ENCODE data around the gene MYBPC3.

MYBPC3 gene

DNA sequence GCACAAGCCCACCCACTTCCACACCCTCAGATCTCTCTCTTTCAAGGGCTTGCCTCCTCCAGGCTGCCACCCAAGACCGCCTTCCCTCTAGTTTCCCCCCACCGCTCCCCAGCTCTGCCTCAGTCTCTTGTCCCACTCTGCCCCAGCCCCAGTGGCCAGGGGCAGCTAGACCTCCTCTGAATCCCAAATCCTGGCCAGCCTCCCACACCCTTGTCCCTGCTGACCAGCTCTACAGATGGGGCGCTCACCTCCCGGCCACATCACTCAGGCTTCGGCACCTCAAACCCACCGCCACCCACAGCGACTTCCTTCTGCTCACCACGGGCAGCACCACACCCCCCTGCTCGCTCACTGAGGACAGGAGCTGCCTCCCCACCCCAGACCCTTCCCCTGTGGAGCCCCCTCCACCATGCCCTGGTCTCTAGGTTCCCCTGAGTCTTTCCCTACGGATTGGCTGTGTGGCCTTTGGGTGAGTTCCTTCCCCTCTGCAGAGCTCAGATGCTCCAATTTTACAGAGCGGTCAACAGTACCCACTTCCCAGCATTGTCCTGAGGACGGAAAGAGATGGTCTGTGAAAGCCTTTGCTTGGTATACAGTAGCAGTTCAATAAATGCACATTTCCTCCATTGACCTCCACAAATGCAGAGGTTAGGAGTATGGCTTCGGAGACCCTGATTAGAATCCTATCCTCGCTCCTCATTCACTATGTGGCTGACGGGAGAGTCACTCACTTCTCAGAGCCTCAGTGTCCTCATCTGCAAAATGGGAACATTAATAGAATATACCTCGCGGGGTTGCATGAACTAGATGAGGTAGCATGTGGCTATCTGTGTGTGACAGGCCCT is 37.3 kb upstream of the MYBPC3 start:
- TF ChIP-seq, protein P1, sequence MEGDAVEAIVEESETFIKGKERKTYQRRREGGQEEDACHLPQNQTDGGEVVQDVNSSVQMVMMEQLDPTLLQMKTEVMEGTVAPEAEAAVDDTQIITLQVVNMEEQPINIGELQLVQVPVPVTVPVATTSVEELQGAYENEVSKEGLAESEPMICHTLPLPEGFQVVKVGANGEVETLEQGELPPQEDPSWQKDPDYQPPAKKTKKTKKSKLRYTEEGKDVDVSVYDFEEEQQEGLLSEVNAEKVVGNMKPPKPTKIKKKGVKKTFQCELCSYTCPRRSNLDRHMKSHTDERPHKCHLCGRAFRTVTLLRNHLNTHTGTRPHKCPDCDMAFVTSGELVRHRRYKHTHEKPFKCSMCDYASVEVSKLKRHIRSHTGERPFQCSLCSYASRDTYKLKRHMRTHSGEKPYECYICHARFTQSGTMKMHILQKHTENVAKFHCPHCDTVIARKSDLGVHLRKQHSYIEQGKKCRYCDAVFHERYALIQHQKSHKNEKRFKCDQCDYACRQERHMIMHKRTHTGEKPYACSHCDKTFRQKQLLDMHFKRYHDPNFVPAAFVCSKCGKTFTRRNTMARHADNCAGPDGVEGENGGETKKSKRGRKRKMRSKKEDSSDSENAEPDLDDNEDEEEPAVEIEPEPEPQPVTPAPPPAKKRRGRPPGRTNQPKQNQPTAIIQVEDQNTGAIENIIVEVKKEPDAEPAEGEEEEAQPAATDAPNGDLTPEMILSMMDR (IDR thresholded peaks at IDR 0.05) = no peak

DNA sequence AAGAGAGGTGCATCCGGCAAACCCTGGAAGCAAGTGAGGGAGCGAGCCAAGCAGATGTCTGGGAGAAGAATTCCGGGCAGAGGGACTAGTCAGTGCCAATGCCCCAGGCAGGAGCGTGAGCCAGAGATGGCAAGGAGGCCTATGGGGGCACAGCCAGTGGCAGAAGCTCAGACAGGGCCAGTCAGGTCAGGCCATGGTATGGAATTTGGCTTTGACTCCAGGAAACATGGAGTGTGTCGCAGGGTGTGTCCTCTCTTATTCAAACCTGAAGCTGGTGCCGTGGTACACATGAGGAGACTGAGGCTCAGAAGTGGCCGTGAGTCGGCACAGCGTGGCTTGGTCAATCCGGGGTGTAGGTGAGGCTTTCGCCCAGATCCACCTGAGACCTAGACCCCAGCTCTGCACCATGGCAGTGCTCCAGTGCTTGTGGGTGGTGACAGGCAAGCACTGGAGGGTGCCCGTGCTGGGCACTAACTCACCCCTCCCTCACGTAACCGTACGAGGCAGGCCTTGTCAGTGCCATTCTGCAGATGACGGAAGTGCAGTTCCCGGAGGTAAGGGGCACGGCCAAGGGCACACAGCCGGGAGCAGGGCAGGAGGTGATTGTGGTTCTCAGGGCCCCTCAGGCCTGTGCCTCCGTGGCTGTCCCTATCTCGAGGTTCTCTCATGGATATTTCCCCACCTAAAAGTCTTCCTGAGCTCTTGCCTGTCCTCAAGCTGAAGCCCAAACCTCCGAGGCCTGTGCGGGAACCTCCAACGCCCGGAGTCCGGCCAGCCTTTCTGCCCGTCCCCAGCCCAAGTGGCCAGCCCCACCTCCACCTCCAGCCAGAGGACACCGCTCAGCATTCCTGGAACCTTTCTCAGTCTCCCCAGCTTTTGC is 36.4 kb upstream of the MYBPC3 start:
- TF ChIP-seq, protein P1 (IDR thresholded peaks at IDR 0.05) = no peak

DNA sequence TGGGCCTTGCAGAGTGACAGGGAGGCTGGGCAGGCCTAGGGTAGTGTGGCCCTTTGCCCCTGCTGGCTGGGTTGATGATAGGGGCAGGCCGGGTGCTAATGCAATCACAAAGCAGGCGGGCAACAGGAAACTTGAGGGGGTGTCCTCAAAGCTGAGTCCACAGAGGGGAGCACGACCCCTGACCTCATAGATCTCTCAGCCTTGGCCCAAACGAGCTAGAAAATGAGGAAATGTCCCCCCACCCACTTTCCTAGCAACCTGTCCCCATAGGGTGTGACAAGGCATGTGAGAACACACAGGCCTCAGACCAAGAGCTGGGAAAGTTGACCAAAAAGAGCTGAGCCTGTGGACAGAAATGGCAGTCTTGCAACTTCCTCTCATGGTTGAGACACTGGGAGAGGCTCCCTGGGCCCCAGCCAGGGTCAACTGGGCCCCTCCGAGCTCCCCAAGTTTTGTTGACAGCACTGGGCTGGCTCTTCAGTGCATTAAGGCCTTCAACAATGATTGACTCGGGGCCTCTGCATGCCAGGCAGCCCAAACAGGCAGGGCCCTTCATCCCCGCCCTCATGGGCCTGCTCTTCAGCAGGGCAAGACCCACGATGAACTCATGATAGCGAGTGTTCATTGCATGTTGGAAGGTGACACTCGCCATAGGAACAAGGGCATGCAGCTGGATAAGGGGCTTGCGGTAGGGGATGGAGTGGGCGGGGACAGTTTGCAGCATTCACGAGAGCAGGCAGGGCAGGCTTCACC is 35.6 kb upstream of the MYBPC3 start:
- TF ChIP-seq, protein P1 (IDR thresholded peaks at IDR 0.05) = no peak

DNA sequence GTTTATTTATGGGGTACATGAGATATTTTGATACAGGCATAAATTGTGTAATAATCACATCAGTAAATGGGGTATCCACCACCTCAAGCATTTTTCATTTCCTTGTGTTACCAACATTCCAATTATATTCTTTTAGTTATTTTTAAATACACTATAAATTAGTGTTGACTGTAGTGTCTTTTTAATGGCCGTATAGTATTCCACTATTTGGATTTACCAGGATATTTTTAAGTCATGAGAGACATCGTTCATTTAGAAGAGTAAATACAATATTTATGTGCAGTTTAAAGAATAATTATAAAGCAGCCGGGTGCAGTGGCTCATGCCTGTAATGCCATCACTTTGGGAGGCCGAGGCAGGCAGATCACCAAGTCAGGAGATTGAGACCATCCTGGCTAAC is 32.0 kb upstream of the MYBPC3 start:
- TF ChIP-seq, protein P1 (IDR thresholded peaks at IDR 0.05) = no peak

DNA sequence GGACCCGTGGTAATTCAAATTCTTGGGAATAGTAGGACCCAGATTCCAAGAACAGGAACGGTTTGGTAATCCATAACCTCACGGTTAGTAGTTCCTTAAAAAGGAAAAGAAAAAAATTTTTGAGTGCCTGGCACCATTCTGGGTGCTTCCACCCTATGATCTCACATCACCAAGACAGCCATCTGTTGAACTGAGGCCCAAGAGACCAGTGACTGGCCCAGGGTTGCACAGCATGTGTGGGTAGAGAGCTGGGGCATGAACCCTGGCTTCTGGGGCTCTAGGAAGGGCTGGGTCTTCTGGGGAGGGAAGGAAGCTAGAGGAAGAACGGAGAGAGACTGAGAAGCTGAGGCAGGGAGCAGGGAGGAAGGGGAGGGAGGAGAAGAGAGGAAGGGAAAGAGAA is 30.6 kb upstream of the MYBPC3 start:
- TF ChIP-seq, protein P1 (IDR thresholded peaks at IDR 0.05) = no peak

DNA sequence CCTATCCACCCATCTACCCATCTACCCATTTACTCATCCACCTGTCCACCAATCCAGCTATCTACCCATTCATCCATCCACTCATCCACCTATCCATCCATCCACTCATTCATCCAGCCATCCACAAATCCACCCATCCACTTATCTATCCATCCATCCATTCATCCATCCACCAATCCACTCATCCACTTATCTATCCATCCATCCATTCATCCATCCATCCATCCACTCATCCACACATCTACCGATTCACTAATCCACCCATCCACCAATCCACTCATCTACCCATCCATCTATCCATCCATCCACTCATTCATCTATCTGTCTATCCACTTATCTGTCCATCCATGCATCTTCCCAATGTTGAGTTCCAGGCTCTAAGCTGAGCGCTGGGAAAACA is 27.6 kb upstream of the MYBPC3 start:
- TF ChIP-seq, protein P1 (IDR thresholded peaks at IDR 0.05) = no peak

DNA sequence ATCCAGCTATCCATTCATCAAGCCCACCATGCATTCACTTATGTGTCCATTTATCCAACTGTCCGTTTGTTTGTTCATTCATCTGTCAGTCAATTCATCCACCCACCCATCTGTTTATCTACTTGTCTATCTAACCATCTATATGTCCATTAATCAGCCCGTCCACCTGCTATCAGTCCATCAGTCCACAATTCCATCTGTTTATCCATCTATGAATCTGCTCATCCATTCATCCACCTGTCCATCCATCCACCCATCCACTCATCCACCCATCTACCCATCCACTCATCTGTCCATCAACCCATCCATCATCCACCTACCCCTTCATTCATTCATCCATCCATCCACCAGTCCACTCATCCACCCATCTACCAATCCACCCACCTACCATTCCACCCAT is 26.8 kb upstream of the MYBPC3 start:
- TF ChIP-seq, protein P1 (IDR thresholded peaks at IDR 0.05) = no peak
